Nucleus accumbens (tissue), 56 donors: ENCODE measurements around the gene NADK.

Experiments
- DNase-seq, 56 donors: peaks; one replicate each; lab custom pipeline; 2025; lab: John Stamatoyannopoulos, UW

The NADK gene

DNA sequence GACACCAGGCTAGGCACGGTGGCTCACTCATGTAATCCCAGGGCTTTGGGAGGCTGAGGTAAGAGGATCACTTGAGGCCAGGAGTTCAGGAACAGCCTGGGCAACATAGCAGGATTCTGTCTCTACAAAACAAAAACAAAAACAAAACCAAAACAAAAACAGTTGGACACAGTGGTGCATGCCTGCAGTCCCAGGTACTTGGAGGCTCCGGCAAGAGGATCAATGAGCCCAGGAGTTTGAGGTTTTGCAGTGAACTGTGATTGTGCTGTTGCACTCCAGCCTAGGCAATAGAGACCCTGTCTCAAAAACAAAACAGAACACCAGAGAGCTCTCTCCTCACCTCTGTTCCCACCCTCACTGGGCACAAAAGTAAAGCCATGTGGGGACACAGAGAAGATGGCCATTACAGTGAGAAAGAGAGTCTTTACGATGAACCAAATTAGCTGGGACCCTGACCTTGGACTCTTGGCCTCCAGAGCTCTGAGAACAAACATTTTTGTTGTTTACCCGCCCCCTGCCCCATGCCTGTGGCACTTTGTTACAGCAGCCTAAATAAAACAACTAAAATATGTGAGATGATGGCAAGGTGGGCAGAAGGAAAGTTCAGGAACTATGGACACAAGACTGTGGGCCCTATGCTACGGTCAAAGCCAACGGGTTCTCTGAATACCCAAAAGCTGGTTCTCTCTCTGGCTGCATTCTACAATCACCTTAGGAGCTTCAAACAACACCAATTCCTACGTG lies 9.8 kb downstream of the NADK start:
- no peak for DNase-seq

DNA sequence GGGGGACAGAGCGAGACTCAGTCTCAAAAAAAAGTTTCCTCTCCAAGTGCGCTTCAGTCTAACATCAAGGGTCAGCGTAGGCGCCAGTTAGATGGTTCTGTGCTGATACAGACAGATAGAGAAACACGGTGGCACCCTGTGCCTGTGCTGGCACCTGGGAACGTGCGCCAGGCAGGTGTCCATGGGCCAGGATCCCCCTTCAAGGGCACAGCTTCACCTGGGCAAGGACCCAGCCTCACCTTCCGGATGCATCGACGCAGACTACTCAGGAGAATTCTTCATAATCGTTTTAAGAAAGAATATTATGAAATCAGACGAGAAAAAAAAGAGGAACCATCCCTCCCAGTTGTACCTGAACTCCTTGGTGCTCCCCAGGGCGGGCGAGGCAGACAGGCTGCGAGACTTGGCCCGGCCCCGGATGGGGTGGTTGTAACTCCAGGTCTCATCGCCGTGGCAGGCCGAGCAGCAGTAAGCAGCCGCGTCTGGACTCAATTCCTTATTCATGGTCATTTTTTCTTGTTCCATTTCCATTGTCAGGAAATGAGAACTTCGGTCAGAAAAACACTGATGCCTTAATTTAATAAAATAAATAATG lies 13.3 kb downstream of the NADK start:
- DNase-seq, result no peak

DNA sequence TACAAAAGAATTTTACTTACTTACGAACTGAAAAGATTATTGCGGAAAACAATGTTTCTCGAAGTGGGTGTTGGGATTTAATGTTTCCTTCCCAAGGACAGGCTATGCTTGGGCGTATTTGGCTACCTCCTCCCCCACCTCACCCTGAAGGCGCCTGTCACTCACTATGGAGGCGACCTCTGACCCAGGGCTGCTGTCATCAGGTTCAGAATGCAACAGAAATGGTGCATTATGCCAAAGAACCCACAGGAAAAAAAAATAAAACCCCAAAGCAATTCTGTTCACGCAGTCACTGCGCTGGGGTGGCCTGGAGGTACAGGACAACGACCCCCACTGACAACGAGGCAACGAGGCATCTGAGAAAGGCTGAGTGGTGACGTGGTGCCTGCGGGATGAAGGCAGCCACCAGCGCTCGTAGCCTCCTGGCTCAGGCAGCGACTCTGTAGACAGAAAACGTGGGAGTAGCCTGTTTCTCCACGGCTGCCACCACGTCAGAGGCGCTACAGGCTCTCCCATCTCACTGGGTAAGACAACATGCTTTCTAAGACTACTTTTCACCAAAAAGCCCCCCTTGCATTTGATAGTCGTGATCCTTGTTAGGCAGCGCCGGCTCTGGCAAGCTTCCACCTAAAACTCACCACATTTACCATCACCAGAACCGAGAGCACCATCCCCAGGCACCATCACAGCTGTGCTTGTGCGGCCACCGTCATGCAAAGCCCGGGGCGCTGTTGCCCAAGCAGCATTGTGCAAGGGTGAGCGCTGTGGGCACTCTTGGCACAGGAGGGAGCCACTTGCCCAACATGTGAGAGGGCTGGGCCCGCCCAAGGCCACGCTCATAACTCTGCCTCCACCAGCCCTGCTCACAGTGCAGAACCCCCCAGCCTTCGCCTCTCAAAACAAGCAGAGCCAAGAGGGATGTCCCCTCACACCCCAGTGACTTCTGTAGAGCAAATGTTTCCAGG lies 14.3 kb downstream of the NADK start:
- DNase-seq, result peak in 30 of 56 donors; percentile 13 to 80 (median 32)

DNA sequence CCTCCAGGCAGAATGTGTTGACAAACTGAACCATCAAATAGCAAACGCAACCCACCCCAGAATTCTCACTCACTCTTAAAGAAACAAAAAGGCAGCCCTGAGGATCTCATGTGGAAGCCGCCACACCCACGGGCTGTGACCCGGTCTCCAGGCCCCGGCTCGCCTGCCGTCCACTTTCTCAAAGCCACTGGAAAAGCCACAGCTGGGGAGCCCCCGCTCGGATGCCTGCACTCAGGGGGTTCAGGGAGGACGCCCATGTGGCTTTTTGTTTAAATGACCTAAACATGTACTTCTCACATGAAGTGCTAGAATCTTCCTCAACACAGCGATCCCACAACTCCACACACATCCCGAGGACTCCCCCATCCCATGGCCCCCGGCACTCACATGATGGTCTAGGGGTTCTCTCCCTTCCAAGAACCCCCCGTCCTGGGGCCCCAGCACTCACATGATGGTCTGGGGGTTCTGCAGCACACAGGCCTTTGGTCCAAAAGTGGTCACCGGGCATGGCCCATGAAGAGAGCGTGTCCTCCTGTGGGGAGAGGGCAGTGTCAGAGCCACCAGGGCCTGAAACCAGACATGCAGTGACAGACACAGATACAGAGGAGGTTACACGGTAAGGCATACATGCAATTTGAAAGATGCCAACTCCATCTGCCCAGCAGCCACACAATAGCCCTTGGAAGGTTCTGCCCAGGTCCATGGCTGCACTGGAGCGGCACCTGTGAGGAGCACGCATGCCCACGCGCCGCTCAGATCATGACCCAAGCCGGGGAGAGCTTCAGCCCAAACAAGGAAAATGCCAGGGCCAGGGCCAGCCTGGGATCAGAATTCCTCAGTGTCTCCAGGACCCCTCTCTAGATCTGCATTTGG lies 16.5 kb downstream of the NADK start:
- DNase-seq, result no peak

DNA sequence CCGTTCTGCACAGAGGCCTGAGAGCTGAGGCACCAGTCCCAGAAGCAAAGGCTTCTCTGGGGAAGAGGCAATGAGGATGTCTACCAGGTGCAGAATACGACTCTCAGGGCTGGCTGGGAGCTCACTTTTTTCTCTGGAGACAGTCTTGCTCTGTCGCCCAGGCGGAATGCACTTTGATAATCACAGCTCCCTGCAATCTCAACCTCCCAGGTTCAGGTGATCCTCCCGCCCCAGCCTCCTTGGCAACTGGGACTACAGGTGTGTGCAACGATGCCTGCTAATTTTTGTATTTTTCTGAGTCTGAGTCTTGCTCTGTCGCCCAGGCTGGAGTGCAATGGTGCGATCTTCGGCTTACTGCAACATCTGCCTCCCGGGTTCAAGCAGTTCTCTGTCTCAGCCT lies 17.6 kb downstream of the NADK start:
- DNase-seq, result no peak

DNA sequence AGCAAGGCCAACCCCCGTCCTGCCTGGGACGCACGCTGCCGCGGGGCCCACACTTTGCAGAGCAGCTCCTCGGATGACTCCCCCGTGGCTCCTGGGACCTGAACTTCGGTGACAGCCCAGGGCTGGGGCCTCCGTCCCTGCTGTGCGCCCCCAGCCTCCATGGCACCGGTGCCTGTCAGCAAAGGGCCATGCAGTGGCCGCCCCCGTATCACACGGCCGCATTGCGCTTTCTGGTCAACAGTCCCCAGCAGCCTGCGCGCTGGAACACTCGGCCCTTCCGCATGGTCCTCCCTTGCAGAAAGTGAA lies 18.0 kb downstream of the NADK start:
- DNase-seq, result no peak

DNA sequence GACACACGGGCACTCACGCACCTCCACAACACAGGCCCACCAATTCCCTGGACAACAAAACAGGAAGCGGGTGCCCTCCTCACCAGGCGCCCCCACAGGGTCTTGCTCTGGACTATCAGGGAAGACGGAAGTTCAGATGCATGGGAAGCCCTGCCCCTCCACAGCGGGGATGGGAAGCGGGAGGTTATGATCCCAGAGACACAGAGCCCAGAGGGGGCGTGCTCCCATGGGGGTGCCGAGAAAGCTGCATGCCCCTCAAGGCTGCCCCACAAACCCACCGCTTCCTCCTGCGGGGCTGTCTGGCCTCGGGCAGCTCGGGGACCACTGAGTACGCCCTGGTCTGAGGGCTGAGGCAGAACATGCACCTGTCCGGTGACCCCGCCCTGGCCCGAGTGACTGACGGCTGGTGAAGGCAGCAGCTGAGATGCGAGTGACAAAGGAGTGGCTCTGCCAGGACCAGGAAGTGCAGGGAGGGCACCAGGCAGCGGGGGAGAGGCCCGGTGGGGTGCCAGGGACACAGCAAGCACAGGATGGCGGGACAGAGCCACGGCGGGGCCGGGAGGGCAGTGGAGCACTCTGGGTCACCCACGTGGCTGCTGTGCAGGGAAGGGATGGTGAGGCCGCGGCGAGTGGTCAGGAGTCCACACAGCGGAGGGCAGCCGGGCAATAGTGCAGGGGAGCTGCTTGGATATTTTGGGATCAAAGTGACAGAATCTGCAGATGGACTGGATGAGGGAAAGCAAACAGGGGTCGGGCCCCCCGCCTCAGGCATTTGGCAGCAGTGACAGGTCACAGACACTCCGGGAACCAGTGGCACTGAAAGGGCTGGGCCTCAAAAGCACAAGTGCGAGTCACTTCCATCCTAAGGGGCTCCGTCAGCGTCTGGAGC lies 18.6 kb downstream of the NADK start:
- DNase-seq, result no peak

DNA sequence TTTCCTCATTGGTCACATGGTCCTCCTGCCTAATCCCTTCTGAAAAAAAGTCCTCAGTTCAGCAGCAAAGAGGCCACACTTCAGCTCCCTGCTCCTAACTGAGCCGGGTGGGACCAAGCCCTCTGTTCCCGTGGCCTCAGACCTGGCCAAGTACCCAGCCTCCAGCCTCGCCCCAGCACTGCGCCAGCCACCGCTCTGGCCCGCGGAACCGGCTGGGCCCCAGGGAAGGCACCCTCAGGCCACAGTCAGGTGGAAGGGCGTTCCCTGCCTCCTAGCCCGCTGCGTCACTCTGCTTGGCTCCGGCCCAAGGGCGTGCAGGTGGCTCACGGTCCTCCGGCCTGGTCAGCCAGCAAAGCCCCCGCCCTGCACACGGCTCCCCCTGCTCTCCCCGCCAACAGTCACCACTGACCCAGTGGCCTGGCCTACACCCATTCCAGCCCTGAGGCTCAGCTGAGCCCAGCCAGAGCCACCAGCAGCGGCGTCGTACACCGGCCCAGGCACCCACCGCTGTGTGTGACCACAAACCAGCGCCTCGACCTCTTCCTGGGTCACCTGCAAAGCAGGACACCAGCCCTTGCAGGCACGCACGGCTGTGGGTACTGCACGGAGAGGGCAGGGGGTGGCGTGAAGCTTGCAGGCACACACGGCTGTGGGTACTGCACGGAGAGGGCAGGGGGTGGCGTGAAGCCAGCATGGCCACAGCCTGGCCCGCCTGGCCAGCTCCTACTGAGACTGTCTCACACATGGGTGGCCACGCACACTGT lies 19.4 kb downstream of the NADK start:
- peak in 1 of 56 donors; percentile 30 for DNase-seq

DNA sequence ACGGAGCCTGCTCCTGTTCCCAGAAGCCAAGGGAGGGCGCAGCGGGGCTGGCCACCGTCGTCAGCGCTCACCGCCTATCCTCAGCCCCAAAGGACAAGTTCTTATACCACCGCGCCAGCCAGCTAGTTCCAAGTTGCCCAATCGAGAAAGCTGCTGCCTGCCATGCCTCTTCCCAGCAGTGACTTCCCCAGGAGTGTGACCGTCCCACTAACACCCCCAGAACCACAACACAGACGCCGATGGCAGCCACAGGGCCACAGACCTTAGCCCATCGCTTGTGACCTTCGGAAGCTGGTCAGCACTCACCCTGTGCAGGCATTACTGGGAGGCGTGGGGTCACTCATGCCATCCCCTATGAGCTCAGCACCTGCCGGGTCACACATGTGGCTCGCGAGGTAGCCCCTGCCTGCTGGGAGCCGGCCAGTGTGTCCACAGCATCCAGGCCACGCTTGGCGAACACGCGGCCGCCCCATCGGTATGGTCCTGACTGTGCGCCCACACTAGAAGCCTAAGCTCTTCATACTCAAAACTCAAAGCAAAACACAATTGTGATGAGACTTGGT lies 20.1 kb downstream of the NADK start:
- DNase-seq, result no peak

DNA sequence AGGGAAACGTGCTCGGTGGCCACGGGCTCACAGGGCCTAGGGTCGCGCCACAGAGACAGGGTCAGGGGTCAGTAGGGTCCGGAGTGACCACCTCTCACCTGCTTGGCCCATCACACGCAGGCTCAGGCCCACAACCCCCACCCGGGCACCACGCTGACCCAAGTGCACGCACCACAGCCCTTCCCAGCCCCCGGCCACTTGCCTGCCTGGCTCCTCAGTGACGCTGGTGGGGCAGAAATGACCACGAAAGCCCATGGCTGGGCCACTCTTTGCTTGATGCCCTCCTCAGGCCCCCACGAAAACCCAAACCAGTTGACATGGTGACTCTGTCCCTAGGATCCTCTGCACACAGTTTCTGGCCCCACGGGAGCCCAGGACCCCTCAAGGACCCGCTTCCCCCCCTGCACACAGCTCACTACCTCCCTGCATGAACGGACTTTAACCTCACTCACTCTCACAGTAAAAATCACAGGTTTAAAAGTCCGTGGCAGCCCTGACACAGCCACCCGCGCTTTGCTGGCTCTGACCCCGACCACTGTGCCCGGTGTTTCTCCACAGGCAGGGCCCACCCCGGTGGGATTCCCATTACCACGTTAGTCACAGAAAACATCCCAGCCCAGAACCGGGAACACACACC lies 20.7 kb downstream of the NADK start:
- DNase-seq, result no peak

DNA sequence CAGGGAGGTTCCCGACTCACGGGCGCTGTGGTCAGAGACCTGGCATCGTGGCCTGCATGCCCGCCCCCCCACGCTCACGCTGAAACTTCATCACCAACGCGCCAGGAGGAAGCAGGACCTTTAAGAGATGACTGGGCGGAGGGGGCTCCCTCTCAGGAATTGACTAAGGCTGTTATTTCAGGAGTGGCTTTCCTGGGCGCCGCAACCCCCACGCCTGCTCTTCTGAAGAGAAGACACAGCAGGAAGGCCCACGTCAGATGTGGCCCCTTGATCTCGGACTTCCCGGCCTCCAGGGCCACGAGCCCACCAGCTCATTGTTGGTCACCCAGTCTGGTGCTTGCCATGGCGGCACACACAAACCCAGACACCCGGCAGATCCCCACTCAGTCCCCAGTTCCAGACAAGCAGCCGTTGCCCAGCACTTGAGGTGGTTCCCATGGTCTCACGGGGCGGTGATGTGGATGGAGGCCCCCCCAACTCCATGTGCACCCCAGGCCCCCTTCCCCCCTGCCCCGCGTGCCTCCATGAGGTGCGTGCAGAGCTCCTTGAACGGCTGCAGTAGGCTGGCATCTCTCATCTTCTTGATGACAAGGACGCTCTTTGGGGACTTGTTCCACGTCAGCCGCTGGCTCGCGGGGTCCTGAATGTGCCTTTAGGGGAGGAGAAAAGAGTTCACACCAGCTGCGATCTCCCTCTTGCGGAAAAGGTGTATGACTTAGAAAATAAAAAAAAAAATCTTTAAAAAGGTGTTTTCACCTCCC lies 21.4 kb downstream of the NADK start:
- no peak for DNase-seq

DNA sequence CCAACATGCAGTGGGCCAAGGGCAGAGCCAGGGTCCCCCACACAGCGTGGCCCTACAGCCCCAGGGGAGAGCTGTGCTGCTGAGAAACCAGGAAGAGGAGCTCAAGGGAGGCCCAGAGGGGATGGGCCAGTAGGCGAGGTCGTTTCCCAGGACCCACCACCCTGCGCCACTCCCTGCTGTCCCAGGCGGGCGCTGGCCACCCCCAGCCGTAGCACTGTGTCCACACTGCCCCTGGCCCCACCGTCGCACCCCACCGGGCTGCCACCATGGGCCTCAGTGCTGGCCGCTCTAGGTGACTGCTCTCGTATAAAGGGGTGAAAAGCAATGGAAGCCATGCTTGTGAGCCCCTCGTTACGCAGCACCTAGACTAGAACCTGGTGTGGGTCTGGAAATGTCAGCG lies 22.4 kb downstream of the NADK start:
- DNase-seq, result no peak

DNA sequence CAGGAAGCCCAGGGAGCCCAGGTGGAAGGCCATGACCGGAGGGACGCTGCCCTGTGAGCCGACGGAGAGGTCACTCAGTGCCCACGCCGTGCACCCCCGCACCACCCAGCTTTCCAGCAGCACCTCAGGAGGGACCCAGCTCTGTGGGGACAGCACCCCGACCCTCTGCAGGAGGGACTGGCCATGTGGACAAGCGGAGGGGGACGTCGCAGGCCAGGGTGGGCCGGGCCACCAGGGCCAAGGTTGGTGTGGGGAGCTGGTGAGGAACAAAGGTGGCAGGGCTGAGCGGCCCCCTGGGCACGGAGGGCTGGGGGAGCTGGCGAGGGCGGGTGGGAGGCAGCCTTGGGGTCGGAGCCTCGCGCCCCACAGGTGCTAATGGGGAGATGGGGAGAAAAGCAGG lies 22.8 kb downstream of the NADK start:
- DNase-seq, result no peak

DNA sequence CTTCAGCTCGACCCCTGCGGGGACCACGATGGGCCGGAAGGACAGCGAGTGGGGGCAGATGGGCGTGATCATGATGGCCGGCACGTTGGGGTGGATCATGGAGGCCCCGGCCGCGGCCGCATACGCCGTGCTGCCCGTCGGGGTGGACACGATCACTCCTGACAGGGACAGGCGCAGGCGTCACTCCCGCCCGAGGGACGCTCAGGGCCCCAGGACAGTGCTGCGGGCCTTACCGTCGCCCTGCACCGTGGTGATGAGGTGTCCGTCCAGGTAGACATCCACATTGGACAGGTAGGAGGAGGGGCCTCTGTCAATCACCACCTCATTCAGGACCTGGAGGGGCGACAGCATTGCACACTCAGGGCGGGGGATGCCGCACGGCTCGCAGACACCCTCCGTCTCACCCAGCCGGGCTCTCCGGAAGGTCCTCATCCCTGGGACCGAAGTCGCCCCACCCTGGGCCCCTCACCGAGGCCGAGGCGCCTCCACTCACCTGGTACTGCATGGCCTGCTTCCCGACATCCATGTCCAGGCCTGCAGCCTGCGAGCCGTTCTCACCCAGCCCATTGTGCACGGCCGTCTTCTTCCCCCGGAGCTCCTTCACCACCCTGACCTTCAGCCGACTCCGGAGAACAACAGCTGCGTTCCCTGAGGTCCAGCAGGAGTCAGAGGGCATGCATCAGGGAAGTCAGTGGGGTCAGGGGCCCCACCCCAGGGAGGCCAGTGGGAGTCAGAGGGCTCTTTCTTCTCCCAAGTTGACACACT lies 24.0 kb downstream of the NADK start:
- DNase-seq, result no peak

DNA sequence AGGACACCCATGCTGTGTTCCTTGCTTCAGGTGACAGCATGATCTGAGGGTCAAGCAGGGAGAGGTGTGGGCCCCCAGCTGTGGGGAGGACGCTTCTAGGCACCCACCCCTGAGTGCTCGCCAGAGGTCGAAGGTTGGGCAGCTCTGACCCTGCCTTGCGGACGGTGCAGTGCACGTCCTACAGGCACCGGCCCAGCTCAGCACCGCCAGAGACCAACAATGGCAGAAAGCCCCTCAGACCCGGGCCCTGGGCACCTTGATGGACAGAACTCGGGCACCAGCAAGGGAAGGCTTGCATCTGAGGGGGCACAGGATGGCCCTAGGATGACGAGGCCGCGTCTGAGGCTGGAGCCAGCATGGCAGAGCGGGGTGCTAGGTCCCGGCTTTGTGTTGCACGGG lies 24.7 kb downstream of the NADK start:
- no peak for DNase-seq
